K562 (cell line): ENCODE data around the gene FZD1. TPM values are rescaled to one million over a fixed set of nuclear protein-coding genes. Genes with fewer than 3 reads are reported as not detected.

Source experiments
- BDP1 ChIP-seq: IDR thresholded peaks from 3 replicates; pipeline ENCODE4 v1.6.1; 2011; ENCODE audit not compliant: insufficient read length, insufficient read depth
- BRF1 ChIP-seq: IDR thresholded peaks from 3 replicates; pipeline ENCODE4 v1.6.1; 2011; ENCODE audit warnings: borderline replicate concordance, mild to moderate bottlenecking; ENCODE audit not compliant: insufficient read length; ENCODE audit errors: extremely low read depth
- CBX2 ChIP-seq: fragments of 200-600 bp; sonication (generic); IDR thresholded peaks from one replicate; pipeline ENCODE4 v1.6.1; 2012; ENCODE audit warnings: mild to moderate bottlenecking, low read length, inconsistent platforms; ENCODE audit not compliant: insufficient read depth, poor library complexity, severe bottlenecking
- EZH2 ChIP-seq: IDR thresholded peaks from 2 replicates; pipeline ENCODE4 v1.6.1; 2012; ENCODE audit warnings: low read depth, mild to moderate bottlenecking, inconsistent platforms, low read length, borderline replicate concordance
- KDM5B ChIP-seq: fragments of 200-600 bp; sonication (generic); IDR thresholded peaks from 2 replicates; pipeline ENCODE4 v1.6.1; 2012; ENCODE audit warnings: low read depth, mild to moderate bottlenecking, moderate library complexity, low read length, control low read depth, inconsistent platforms; ENCODE audit not compliant: insufficient replicate concordance
- MCM5 ChIP-seq: fragments of 450-650 bp; IDR thresholded peaks from 2 replicates; pipeline ENCODE4 v1.6.1; 2016; ENCODE audit warnings: low read depth
- MTA3 ChIP-seq: fragments of 450-650 bp; formaldehyde crosslinking; IDR thresholded peaks from 2 replicates; pipeline ENCODE4 v1.6.1; 2017; ENCODE audit warnings: mild to moderate bottlenecking, borderline replicate concordance
- MYC ChIP-seq, 2 experiments: fragments of 250-450 bp in 1 of 2; sonication (Bioruptor Pico) in 1 of 2; IDR thresholded peaks; 2 replicates each; pipeline versions ENCODE4 v1.5.1 to v1.6.1; 2012 to 2021; ENCODE audit warnings: low read depth in 2 of 2, borderline replicate concordance in 1 of 2, improper control_type of control experiment in 1 of 2, low read length in 1 of 2, mild to moderate bottlenecking in 1 of 2, moderate library complexity in 1 of 2
- NCOA2 ChIP-seq, 2 experiments: fragments of 450-650 bp; IDR thresholded peaks; 2 replicates each; pipeline ENCODE4 v1.6.1; 2018; ENCODE audit warnings: mild to moderate bottlenecking in 2 of 2, moderate library complexity in 1 of 2; ENCODE audit not compliant: partially characterized antibody in 2 of 2
- PHF20 ChIP-seq: fragments of 450-650 bp; IDR thresholded peaks from 2 replicates; pipeline ENCODE4 v1.6.1; 2018; ENCODE audit not compliant: partially characterized antibody
- POLR2AphosphoS5 ChIP-seq: IDR thresholded peaks from 2 replicates; pipeline ENCODE4 v1.6.1; 2011; ENCODE audit warnings: mild to moderate bottlenecking, low read depth, low read length, moderate library complexity; ENCODE audit not compliant: control insufficient read depth, insufficient read depth
- TRIM24 ChIP-seq, 2 experiments: fragments of 450-650 bp; IDR thresholded peaks; 2 replicates each; pipeline ENCODE4 v1.6.1; 2016
- ZNF143 ChIP-seq: sonication (generic); formaldehyde crosslinking; IDR thresholded peaks from 2 replicates; pipeline ENCODE4 v1.9.0; 2022; ENCODE audit warnings: mild to moderate bottlenecking, missing genetic modification reagents
- ZNF274 ChIP-seq: IDR thresholded peaks from 2 replicates; pipeline ENCODE4 v1.6.1; 2011; ENCODE audit warnings: low read depth, mild to moderate bottlenecking, low read length, moderate library complexity, borderline replicate concordance
- ZNF830 ChIP-seq: fragments of 250-450 bp; sonication (Bioruptor Pico); IDR thresholded peaks from 2 replicates; pipeline ENCODE4 v1.5.0; 2021; ENCODE audit warnings: mild to moderate bottlenecking
- polyA plus RNA-seq, 8 experiments: library from polyadenylated mRNA; depleted of rRNA in 4 of 8; stranded (reverse) in 5 of 8; unstranded in 3 of 8; fragments of >200 nt; fragmentation: Nextera tagmentation in 2 of 8; fragmentation: Illumina TruSeq in 1 of 8; extraction: Ambion mirVana in 2 of 8; extraction: Trizol in 1 of 8; gene quantifications; 2 replicates each; pipeline versions ENCODE4 v1.2.1 to v1.2.3, GENCODE V29; 2011 to 2014; ENCODE audit warnings: inconsistent platforms in 1 of 8, missing spikeins in 1 of 8
- total RNA-seq, 7 experiments: library from RNA; depleted of rRNA in 6 of 7; stranded (reverse); fragments of >200 nt in 6 of 7; fragmentation: Illumina TruSeq in 2 of 7; extraction: Trizol in 2 of 7; gene quantifications; 2 replicates each; pipeline versions ENCODE4 v1.2.1 to v1.2.3, GENCODE V29; 2011 to 2021; ENCODE audit warnings: low replicate concordance in 1 of 7
- TF ChIP-seq, protein P1 (sequence below): fragments of 450-650 bp; IDR thresholded peaks from 2 replicates; pipeline ENCODE4 v1.6.1; 2017; ENCODE audit warnings: antibody characterized with exemption
- TF ChIP-seq, protein P2 (sequence below): fragments of 250-450 bp; sonication (Bioruptor Pico); IDR thresholded peaks from 2 replicates; pipeline ENCODE4 v1.5.0; 2020; ENCODE audit warnings: mild to moderate bottlenecking
- TF ChIP-seq, protein P3 (sequence below): fragments of 450-650 bp; conservative IDR thresholded peaks from 2 replicates; pipeline ENCODE4 v1.6.1; 2016; ENCODE audit warnings: missing genetic modification characterization, low read depth, mild to moderate bottlenecking, control low read depth, missing compliant biosample characterization
- TF ChIP-seq, protein P4 (sequence below): sonication (generic); formaldehyde crosslinking; IDR thresholded peaks from 2 replicates; pipeline ENCODE4 v1.8.1; 2023; ENCODE audit warnings: mild to moderate bottlenecking, missing genetic modification reagents

FZD1 gene
- total and polyA plus RNA-seq, 9 of the 15 experiments (the other 6 are each of a cell fraction or from before 2014, with no cell fraction given), result 0.25 to 5.1 (median 1.8) TPM

DNA sequence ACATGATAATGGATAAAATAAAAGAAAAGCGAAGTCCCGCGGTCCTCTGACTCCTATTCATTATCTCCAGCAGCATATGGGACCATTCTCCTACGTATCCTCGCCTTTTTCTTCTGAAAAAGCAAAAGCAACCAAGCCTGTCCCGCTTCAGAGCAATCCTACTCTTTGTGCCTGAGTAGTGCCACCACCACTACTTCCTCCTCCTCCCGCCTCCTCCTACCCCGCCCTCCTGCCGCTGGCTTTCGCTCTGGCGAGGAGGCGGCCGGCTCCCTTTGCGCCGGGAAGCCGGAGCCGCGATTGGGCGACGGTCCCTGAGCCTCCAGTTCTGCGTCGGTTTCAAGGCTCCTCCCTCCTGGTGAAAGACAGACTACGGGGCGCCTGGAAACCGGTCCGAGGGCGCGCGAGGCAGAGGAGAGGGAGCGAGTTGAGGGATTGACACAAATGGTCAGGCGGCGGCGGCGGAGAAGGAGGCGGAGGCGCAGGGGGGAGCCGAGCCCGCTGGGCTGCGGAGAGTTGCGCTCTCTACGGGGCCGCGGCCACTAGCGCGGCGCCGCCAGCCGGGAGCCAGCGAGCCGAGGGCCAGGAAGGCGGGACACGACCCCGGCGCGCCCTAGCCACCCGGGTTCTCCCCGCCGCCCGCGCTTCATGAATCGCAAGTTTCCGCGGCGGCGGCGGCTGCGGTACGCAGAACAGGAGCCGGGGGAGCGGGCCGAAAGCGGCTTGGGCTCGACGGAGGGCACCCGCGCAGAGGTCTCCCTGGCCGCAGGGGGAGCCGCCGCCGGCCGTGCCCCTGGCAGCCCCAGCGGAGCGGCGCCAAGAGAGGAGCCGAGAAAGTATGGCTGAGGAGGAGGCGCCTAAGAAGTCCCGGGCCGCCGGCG lies at the start of gene FZD1 (continued):
- TF ChIP-seq PHF20 (peak; percentile 47), BDP1 (no peak), KDM5B (peak; percentile 54), MTA3 (peak; percentile 97), MYC (IDR thresholded peaks at IDR 0.05; ENCODE audit: low read depth, low read length) (peak; percentile 75; the same call in 1 of the 2 replicates), MYC (CRISPR knock-in tag; IDR thresholded peaks at IDR 0.05; ENCODE audit: borderline replicate concordance, low read depth) (no peak), ZNF830 (CRISPR knock-in tag) (no peak), ZNF143 (CRISPR knock-in tag) (no peak), POLR2AphosphoS5 (peak; percentile 64; the same call in 1 of the 2 replicates), NCOA2 (IDR thresholded peaks at IDR 0.05; ENCODE audit: partially characterized antibody in 2 of 2) (peak in 1 of 2 experiments; percentile 100), TRIM24 (IDR thresholded peaks at IDR 0.05) (peak; percentile 69 to 86; a peak in 3 of 4 replicates), BRF1 (no peak), MCM5 (no peak), EZH2 (no peak), CBX2 (no peak), ZNF274 (no peak)
- TF ChIP-seq, protein P1, sequence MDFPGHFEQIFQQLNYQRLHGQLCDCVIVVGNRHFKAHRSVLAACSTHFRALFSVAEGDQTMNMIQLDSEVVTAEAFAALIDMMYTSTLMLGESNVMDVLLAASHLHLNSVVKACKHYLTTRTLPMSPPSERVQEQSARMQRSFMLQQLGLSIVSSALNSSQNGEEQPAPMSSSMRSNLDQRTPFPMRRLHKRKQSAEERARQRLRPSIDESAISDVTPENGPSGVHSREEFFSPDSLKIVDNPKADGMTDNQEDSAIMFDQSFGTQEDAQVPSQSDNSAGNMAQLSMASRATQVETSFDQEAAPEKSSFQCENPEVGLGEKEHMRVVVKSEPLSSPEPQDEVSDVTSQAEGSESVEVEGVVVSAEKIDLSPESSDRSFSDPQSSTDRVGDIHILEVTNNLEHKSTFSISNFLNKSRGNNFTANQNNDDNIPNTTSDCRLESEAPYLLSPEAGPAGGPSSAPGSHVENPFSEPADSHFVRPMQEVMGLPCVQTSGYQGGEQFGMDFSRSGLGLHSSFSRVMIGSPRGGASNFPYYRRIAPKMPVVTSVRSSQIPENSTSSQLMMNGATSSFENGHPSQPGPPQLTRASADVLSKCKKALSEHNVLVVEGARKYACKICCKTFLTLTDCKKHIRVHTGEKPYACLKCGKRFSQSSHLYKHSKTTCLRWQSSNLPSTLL, result no peak
- TF ChIP-seq, protein P2, sequence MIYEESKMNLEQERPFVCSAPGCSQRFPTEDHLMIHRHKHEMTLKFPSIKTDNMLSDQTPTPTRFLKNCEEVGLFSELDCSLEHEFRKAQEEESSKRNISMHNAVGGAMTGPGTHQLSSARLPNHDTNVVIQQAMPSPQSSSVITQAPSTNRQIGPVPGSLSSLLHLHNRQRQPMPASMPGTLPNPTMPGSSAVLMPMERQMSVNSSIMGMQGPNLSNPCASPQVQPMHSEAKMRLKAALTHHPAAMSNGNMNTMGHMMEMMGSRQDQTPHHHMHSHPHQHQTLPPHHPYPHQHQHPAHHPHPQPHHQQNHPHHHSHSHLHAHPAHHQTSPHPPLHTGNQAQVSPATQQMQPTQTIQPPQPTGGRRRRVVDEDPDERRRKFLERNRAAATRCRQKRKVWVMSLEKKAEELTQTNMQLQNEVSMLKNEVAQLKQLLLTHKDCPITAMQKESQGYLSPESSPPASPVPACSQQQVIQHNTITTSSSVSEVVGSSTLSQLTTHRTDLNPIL (CRISPR knock-in tag), result no peak
- TF ChIP-seq, protein P3, sequence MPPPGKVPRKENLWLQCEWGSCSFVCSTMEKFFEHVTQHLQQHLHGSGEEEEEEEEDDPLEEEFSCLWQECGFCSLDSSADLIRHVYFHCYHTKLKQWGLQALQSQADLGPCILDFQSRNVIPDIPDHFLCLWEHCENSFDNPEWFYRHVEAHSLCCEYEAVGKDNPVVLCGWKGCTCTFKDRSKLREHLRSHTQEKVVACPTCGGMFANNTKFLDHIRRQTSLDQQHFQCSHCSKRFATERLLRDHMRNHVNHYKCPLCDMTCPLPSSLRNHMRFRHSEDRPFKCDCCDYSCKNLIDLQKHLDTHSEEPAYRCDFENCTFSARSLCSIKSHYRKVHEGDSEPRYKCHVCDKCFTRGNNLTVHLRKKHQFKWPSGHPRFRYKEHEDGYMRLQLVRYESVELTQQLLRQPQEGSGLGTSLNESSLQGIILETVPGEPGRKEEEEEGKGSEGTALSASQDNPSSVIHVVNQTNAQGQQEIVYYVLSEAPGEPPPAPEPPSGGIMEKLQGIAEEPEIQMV (tag), result no peak
- TF ChIP-seq, protein P4, sequence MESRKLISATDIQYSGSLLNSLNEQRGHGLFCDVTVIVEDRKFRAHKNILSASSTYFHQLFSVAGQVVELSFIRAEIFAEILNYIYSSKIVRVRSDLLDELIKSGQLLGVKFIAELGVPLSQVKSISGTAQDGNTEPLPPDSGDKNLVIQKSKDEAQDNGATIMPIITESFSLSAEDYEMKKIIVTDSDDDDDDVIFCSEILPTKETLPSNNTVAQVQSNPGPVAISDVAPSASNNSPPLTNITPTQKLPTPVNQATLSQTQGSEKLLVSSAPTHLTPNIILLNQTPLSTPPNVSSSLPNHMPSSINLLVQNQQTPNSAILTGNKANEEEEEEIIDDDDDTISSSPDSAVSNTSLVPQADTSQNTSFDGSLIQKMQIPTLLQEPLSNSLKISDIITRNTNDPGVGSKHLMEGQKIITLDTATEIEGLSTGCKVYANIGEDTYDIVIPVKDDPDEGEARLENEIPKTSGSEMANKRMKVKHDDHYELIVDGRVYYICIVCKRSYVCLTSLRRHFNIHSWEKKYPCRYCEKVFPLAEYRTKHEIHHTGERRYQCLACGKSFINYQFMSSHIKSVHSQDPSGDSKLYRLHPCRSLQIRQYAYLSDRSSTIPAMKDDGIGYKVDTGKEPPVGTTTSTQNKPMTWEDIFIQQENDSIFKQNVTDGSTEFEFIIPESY (CRISPR knock-in tag), result peak; percentile 33; the same call in 1 of the 2 replicates
